Measurements from ENCODE around the gene OR10X1. TPM values are rescaled to one million over a fixed set of nuclear protein-coding genes. Genes with fewer than 3 reads are reported as not detected.

OR10X1 gene
- total RNA-seq (2012; rRNA removed) (not detected in 2 replicates), polyA plus RNA-seq (2012; rRNA removed) (not detected in 2 replicates), Bru-seq, nascent RNA (not detected), BruChase-seq, experiment 1, labeled RNA remaining after a 6-hour chase (not detected), BruChase-seq, experiment 2, labeled RNA remaining after a 2-hour chase (not detected)
- polyA plus RNA-seq (2012; cell fraction: cytosol; rRNA removed), result not detected in 2 replicates
- polyA plus RNA-seq (2012; cell fraction: nucleus; rRNA removed; ENCODE audit: low replicate concordance), result not detected in 2 replicates
- long read RNA-seq, result 0 reads

- Histone ChIP-seq H2AK9ac (replicated peaks; ENCODE audit: low read depth, low read length, poor library complexity) (no peak within 1 kb of the TSS), H3K9me1 (ENCODE audit: insufficient read depth, low read length) (no peaks in the 10 kb centered on the region), H2AK5ac (ENCODE audit: low read depth, low read length) (no peak within 1 kb of the TSS), H4K5ac (ENCODE audit: low read depth, low read length) (no peak within 1 kb of the TSS), H3K36me3 (ENCODE audit: control insufficient read depth, insufficient read depth, low read length) (no peaks in the 10 kb centered on the region), H3K27me3 (ENCODE audit: control insufficient read depth, insufficient read depth, low read length) (no peaks in the 10 kb centered on the region), H3K9me3 (ENCODE audit: control insufficient read depth, insufficient read depth, low read length) (no peaks in the 10 kb centered on the region), H4K8ac (ENCODE audit: low read depth in 2 of 2, low read length in 2 of 2) (no peak within 1 kb of the TSS), H3K18ac (ENCODE audit: low read depth, low read length) (no peak within 1 kb of the TSS), H3K27ac (ENCODE audit: insufficient read depth, low read length) (no peak within 1 kb of the TSS), H3K4me3 (ENCODE audit: insufficient read depth, low read depth, low read length) (no peak within 1 kb of the TSS), H2BK15ac (ENCODE audit: low read depth, low read length) (no peak within 1 kb of the TSS), H2BK20ac (ENCODE audit: low read depth, low read length) (no peak within 1 kb of the TSS), H3K4me1 (ENCODE audit: control insufficient read depth, insufficient read depth, low read length) (no peaks in the 10 kb centered on the region), H3K4ac (ENCODE audit: low read depth, low read length) (no peak within 1 kb of the TSS), H3K23ac (ENCODE audit: low read depth, low read length) (no peak within 1 kb of the TSS), H3K56ac (ENCODE audit: extremely low read depth, insufficient read depth, low read length) (no peak within 1 kb of the TSS), H3K4me2 (ENCODE audit: low read depth, low read length) (no peak within 1 kb of the TSS), H3K79me1 (ENCODE audit: low read depth in 1 of 2, low read length in 2 of 2) (no peaks in the 10 kb centered on the region), H4K20me1 (ENCODE audit: insufficient read depth, low read length) (no peaks in the 10 kb centered on the region), H2AFZ (replicated peaks; ENCODE audit: low read length, poor library complexity) (no peak within 1 kb of the TSS), H3K14ac (replicated peaks; ENCODE audit: low read depth, low read length) (no peak within 1 kb of the TSS), H2BK120ac (ENCODE audit: low read depth, low read length) (no peak within 1 kb of the TSS), H2BK5ac (ENCODE audit: low read depth, low read length, poor library complexity, severe bottlenecking) (no peak within 1 kb of the TSS), H3K9ac (ENCODE audit: low read depth, low read length) (no peak within 1 kb of the TSS), H4K91ac (ENCODE audit: insufficient read depth, low read depth, low read length) (no peak within 1 kb of the TSS)
- WGBS, 2 experiments (ENCODE audit: extremely low coverage in 2 of 2, insufficient read length in 1 of 2), result no CpG with 5 or more reads among the region's 1 CpG
- POLR2A ChIA-PET (ENCODE audit: unreplicated experiment), result no interaction called here
- in situ Hi-C loops (cut with MboI; ENCODE audit: low sequenced_read_pairs) (no loop called here), intact Hi-C loops (cut with micrococcal nuclease) (no loop called here), dilution Hi-C loops (cut with HindIII; ENCODE audit: low sequenced_read_pairs, unreplicated experiment) (no loop called here)
- no peak for DNase-seq
- BruUV-seq (replicated peaks), result no TSS peak
- TF ChIP-seq POLR2A (IDR thresholded peaks at IDR 0.05; ENCODE audit: low read depth, low read length) (no peak), CHD1 (IDR thresholded peaks at IDR 0.05; ENCODE audit: low read depth, low read length) (no peak), CTCF (conservative IDR thresholded peaks at IDR 0.05; ENCODE audit: low read depth, low read length) (no peak), NFE2L2 (IDR thresholded peaks at IDR 0.05; ENCODE audit: low read depth, low read length) (no peak), MAFK (IDR thresholded peaks at IDR 0.05; ENCODE audit: low read depth, low read length) (peak; percentile 37; the same call in 1 of the 2 replicates), RFX5 (IDR thresholded peaks at IDR 0.05; ENCODE audit: low read depth, low read length) (no peak), ELK1 (IDR thresholded peaks at IDR 0.05; ENCODE audit: borderline replicate concordance, low read depth, low read length) (no peak)
- CTCF ChIA-PET, result interaction anchor here (0.6 kb wide), 1 partner anchor 21 kb away, joined by 8 read pairs; no protein-coding TSS in a partner anchor
- no peak for ATAC-seq (ENCODE audit: low read depth)
Measured at GRCh38 chr1:158579733-158580132, at the start of gene OR10X1. TSS of gene OR10X1 (minus strand) at chr1:158579899. CDS start at chr1:158579899, 0 bp downstream.
